Measurements from ENCODE around the gene IFT27.

DNA sequence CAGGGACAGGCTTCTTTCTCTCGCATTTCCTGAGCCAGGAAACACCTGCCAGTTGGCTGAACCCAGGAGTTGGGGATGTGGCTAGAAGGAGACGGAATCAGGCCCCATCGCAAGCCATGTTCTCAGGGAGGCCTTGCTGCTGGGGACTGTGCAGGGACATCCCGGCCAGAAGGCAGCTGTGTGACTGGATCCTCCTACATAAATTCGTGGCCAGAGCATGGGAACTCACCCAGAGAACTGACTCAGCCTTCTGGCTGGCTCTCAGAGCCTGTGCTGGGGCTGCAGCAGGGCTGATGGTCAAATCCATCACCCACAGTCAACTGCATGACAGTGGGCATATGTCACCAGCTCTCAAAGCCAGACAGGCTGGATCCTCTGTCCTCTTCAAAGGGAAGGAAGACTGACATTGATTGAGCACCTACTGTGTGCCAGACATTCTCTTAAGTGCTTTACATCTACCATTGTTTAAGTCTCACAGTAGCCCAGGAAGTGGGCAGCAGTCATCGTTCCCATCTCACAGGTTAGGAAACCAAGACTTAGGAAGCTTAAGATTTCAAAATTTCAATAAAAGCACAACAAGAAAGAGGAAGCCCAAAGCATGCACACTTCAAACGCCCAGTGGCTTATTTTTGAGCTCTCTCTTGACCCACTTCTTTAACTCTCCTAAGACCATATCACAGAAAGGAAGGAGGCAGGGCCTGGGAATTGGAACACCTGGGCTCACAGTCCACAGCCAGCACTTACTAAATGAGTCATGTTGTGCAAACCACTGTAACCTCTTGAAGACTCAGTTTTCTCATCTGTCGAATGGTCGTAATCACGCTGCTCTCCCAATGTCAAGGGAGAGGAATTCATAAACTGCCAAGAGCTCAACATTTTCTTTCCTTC lies 41.5 kb downstream of the IFT27 start:
- TF ChIP-seq, protein P1, sequence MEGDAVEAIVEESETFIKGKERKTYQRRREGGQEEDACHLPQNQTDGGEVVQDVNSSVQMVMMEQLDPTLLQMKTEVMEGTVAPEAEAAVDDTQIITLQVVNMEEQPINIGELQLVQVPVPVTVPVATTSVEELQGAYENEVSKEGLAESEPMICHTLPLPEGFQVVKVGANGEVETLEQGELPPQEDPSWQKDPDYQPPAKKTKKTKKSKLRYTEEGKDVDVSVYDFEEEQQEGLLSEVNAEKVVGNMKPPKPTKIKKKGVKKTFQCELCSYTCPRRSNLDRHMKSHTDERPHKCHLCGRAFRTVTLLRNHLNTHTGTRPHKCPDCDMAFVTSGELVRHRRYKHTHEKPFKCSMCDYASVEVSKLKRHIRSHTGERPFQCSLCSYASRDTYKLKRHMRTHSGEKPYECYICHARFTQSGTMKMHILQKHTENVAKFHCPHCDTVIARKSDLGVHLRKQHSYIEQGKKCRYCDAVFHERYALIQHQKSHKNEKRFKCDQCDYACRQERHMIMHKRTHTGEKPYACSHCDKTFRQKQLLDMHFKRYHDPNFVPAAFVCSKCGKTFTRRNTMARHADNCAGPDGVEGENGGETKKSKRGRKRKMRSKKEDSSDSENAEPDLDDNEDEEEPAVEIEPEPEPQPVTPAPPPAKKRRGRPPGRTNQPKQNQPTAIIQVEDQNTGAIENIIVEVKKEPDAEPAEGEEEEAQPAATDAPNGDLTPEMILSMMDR (IDR thresholded peaks at IDR 0.05; ENCODE audit: low read depth, low read length): no peak
- TF ChIP-seq, protein P2, sequence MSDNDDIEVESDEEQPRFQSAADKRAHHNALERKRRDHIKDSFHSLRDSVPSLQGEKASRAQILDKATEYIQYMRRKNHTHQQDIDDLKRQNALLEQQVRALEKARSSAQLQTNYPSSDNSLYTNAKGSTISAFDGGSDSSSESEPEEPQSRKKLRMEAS (IDR thresholded peaks at IDR 0.05; ENCODE audit: low read depth, low read length): no peak
- TF ChIP-seq POLR2A (IDR thresholded peaks at IDR 0.05; ENCODE audit: extremely low read depth, insufficient read length) (no peak), MYC (IDR thresholded peaks at IDR 0.05; ENCODE audit: low read depth, low read length) (no peak)
